NCI-H128 (cell line): ENCODE results near the gene SPPL2C.

ENCODE experiments used
- DNase-seq: peaks from one replicate; lab custom pipeline; 2025; ENCODE audit not compliant: unreplicated experiment; lab: John Stamatoyannopoulos, UW

SPPL2C gene

GRCh38 chr17:45874151-45874550 lies 29.5 kb downstream of the SPPL2C start:
- no peak for DNase-seq

DNA sequence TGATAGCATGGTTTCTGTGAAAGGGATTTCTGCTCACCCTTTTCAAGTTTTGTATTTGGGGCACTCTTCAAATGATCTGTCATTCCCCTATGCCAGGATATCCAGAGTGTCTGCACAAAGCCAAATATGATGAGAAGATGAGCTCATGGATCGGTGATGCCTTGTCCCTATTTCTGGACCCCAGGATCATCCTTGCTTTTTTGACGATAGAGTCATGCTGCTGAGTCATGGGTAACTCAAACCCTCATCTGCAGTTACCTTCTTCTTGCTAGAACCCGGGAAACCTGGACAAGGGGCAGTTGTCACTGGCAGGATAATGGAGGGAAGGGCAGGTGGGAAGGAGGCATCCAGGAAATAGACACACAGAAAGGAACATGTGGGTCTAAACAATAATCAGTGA lies 31.9 kb downstream of the SPPL2C start:
- no peak for DNase-seq

DNA sequence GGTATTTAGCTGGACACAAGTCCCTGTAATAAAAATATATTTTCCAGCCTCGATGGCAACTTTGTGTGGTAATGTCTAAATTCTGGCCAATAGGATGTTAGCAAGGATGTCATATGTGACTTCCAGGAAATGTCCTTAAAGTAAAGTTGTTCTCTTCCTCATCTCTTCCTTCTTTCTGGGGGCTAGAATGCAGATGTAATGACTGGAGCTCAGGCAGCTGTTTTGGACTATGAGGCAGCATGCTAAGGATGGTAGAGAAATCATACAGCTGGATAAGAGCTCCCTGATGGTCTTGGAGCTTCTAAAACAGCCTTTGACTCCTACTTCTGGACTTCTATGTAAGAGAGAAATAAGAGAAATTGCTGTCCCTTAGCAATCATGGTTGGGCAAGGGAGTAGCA lies 32.8 kb downstream of the SPPL2C start:
- no peak for DNase-seq

GRCh38 chr17:45883063-45883462 lies 38.4 kb downstream of the SPPL2C start:
- no peak for DNase-seq

GRCh38 chr17:45886852-45887251 lies 42.2 kb downstream of the SPPL2C start:
- DNase-seq: no peak

- DNase-seq: no peak
Measured at GRCh38 chr17:45888392-45888791, 43.7 kb downstream of the SPPL2C start.

DNA sequence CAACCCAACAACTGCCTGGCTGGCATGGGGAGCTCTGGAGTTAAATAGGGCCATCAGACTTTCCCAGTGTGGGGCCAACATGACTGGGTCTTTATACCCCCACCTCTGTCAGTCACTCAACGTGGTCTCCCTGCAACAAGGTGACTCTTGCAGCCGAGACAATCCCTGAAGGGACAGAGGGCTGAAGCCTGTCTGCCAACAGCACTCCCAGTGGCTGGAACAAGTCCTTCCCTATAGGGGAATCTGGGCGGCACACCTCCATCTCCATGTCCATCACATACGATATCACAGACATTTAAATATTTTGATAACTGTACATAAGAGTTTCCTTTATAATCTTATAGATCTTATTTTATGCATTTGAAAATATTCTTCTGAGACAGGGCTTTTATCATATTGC lies 44.9 kb downstream of the SPPL2C start:
- DNase-seq: no peak

DNA sequence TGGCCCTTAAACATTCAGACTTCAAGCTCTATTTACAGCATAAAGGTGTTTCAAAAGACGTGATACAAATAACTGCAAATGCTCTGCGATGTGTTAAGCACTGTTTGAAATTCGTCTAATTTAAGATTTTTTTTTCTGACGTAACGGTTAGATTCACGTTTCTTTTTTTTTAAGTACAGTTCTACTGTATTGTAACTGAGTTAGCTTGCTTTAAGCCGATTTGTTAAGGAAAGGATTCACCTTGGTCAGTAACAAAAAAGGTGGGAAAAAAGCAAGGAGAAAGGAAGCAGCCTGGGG lies 49.0 kb downstream of the SPPL2C start:
- DNase-seq: no peak

GRCh38 chr17:45894022-45894784 lies 49.5 kb downstream of the SPPL2C start, which contains the start of gene MAPT:
MAPT (plus strand) TSS chr17:45894554; CDS start chr17:45962338, 67,784 bp downstream.
- DNase-seq: peak; percentile 88

DNA sequence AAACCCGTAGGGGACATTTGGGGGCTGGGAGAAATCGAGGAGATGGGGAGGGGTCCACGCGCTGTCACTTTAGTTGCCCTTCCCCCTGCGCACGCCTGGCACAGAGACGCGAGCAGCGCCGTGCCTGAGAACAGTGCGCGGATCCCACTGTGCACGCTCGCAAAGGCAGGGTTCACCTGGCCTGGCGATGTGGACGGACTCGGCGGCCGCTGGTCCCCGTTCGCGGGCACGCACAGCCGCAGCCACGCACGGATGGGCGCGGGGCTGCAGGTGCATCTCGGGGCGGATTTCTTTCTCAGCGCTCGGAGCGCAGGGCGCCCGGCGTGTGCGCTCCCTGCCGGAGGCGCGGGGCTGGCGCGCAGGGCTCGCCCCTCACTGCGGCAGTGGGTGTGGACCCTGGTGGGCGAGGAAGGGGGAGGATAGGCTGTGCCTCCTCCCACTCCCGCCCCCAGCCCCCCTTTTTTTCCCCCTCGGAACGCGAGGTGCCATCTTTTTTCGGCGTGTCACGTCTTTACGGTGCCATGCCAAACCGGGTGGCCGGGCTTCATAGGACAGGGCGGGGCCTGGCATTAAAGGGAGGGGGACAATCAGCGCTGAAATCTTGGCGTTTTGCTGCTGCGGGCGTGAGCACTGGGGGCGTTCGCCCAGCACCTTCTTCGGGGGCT lies 50.8 kb downstream of the SPPL2C start:
- peak; percentile 81 for DNase-seq

- DNase-seq: no peak
Measured at GRCh38 chr17:45895969-45896785, 51.5 kb downstream of the SPPL2C start.
